ENCODE measurements around the gene ZNF385D. TPM values are rescaled to one million over a fixed set of nuclear protein-coding genes. Genes with fewer than 3 reads are reported as not detected.

The ZNF385D gene
- polyA plus RNA-seq, 1 donor (not counting 4 experiments of a cell fraction or from before 2014, with no cell fraction given), result 0.46 TPM

DNA sequence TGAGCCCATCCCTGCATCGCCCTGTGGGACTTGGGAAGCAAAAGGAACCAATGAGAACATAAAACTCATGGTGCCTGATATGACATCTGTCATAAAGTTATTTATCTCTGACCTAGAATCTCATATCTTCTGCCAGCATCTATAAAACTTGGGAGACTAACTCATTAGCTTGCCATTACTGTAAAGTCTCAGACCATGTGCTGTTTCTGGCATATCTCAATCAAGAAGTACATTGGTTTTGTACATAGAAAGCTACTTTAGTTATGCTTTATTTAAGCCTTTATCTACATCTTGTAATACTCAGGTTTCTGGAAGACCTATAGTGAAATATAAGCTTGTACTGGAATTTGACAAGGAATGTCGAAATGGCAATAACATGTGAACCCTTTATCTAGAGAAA is 112.5 kb downstream of the ZNF385D start:
- Histone ChIP-seq H3K27ac (ENCODE audit: control insufficient read depth, insufficient read depth, low read length) (no peak overlapping the region), H3K9me3 (ENCODE audit: control insufficient read depth, low read depth, low read length) (no peaks in the 10 kb centered on the region), H4K20me1 (ENCODE audit: control insufficient read depth, extremely low read depth, insufficient read depth, low read length) (no peaks in the 10 kb centered on the region), H3K9me1 (ENCODE audit: control insufficient read depth, extremely low read depth, insufficient read depth, low read length) (no peaks in the 10 kb centered on the region), H3K4me1 (ENCODE audit: control insufficient read depth, extremely low read depth, insufficient read depth, low read length) (no peaks in the 10 kb centered on the region), H3K79me2 (ENCODE audit: control insufficient read depth, insufficient read depth, low read length) (no peaks in the 10 kb centered on the region), H3K27me3 (ENCODE audit: control insufficient read depth, extremely low read depth, insufficient read depth, low read length) (no peaks in the 10 kb centered on the region), H3K9ac (ENCODE audit: control insufficient read depth, extremely low read depth, insufficient read depth, low read length) (no peak overlapping the region), H2AFZ (ENCODE audit: control insufficient read depth, low read length) (no peak overlapping the region), H3K4me2 (ENCODE audit: control insufficient read depth, extremely low read depth, insufficient read depth, low read depth, low read length) (no peak overlapping the region), H3K4me3 (ENCODE audit: control insufficient read depth in 2 of 3, extremely low read depth in 1 of 3, insufficient read depth in 2 of 3, low read depth in 1 of 3, low read length in 3 of 3) (no peak overlapping the region), H3K36me3 (ENCODE audit: control insufficient read depth in 2 of 2, extremely low read depth in 1 of 2, insufficient read depth in 2 of 2, low read length in 2 of 2) (no peaks in the 10 kb centered on the region)
- dilution Hi-C loops (cut with MboI; ENCODE audit: extremely low pct_ligation_motif_present, low sequenced_read_pairs), result no loop called here
- no peak for FAIRE-seq
- DNase-seq (ENCODE audit: low read depth, low spot score), result no peak
- TF ChIP-seq, protein P1, sequence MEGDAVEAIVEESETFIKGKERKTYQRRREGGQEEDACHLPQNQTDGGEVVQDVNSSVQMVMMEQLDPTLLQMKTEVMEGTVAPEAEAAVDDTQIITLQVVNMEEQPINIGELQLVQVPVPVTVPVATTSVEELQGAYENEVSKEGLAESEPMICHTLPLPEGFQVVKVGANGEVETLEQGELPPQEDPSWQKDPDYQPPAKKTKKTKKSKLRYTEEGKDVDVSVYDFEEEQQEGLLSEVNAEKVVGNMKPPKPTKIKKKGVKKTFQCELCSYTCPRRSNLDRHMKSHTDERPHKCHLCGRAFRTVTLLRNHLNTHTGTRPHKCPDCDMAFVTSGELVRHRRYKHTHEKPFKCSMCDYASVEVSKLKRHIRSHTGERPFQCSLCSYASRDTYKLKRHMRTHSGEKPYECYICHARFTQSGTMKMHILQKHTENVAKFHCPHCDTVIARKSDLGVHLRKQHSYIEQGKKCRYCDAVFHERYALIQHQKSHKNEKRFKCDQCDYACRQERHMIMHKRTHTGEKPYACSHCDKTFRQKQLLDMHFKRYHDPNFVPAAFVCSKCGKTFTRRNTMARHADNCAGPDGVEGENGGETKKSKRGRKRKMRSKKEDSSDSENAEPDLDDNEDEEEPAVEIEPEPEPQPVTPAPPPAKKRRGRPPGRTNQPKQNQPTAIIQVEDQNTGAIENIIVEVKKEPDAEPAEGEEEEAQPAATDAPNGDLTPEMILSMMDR (optimal IDR thresholded peaks at IDR 0.05 in 1 of 3, IDR thresholded peaks at IDR 0.05 in 1 of 3, conservative IDR thresholded peaks at IDR 0.05 in 1 of 3; ENCODE audit: extremely low read depth in 1 of 3, insufficient read depth in 2 of 3, low read length in 3 of 3), result no peak
- no peak for TF ChIP-seq EZH2 (IDR thresholded peaks at IDR 0.05; ENCODE audit: low read length)

DNA sequence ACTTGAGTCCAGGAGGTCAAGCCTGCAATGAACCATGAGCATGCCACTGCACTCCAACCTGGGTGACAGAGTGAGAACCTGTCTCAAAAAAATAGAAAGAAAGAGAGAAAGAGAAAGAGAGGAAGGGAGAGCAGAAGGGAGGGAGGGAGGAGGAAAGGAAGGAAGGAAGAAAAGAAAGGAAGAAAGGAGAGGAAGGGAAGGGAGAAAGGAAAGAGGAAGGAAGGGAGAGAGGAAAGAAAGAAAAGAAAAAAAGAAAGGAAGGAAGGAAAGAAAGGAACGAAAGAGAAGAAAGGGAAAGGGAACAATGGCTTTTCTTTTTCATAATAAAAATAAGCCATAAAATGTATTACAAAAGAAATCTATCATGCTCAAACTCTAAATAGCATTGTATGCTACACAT is 116.9 kb downstream of the ZNF385D start:
- H3K9me3 ChIP-seq (ENCODE audit: control insufficient read depth, low read depth, low read length), result no peaks in the 10 kb centered on the region
- no peaks in the 10 kb centered on the region for H3K27me3 ChIP-seq (ENCODE audit: control insufficient read depth, extremely low read depth, insufficient read depth, low read length)
- no peak overlapping the region for H2AFZ ChIP-seq (ENCODE audit: control insufficient read depth, low read length)
- H3K4me2 ChIP-seq (ENCODE audit: control insufficient read depth, extremely low read depth, insufficient read depth, low read depth, low read length), result no peak overlapping the region
- no peaks in the 10 kb centered on the region for H3K4me1 ChIP-seq (ENCODE audit: control insufficient read depth, extremely low read depth, insufficient read depth, low read length)
- no peaks in the 10 kb centered on the region for H3K79me2 ChIP-seq (ENCODE audit: control insufficient read depth, insufficient read depth, low read length)
- H3K4me3 ChIP-seq (ENCODE audit: control insufficient read depth in 2 of 3, extremely low read depth in 1 of 3, insufficient read depth in 2 of 3, low read depth in 1 of 3, low read length in 3 of 3), result no peak overlapping the region
- dilution Hi-C loops (cut with MboI; ENCODE audit: extremely low pct_ligation_motif_present, low sequenced_read_pairs), result no loop called here
- DNase-seq (ENCODE audit: low read depth, low spot score), result no peak
- FAIRE-seq, result no peak
- H3K9ac ChIP-seq (ENCODE audit: control insufficient read depth, extremely low read depth, insufficient read depth, low read length), result no peak overlapping the region
- no peak overlapping the region for H3K27ac ChIP-seq (ENCODE audit: control insufficient read depth, insufficient read depth, low read length)
- H3K9me1 ChIP-seq (ENCODE audit: control insufficient read depth, extremely low read depth, insufficient read depth, low read length), result no peaks in the 10 kb centered on the region
- H4K20me1 ChIP-seq (ENCODE audit: control insufficient read depth, extremely low read depth, insufficient read depth, low read length), result no peaks in the 10 kb centered on the region
- no peaks in the 10 kb centered on the region for H3K36me3 ChIP-seq (ENCODE audit: control insufficient read depth in 2 of 2, extremely low read depth in 1 of 2, insufficient read depth in 2 of 2, low read length in 2 of 2)
- TF ChIP-seq, protein P1 (optimal IDR thresholded peaks at IDR 0.05 in 1 of 3, IDR thresholded peaks at IDR 0.05 in 1 of 3, conservative IDR thresholded peaks at IDR 0.05 in 1 of 3; ENCODE audit: extremely low read depth in 1 of 3, insufficient read depth in 2 of 3, low read length in 3 of 3), result no peak
- TF ChIP-seq EZH2 (IDR thresholded peaks at IDR 0.05; ENCODE audit: low read length), result no peak

Measured in keratinocyte (primary cell).